DOHH2 (cell line): Measurements from ENCODE around the gene LRRC27.

Experiments used
- H3F3A ChIP-seq: fragments of 200-600 bp; sonication (generic), shearing (Covaris generic); 2 replicates; pipeline ENCODE4 v1.6.0; 2016; ENCODE audit warnings: antibody characterized with exemption, mild to moderate bottlenecking; ENCODE audit not compliant: control insufficient read depth, insufficient read depth
- H3K27ac ChIP-seq: fragments of 200-600 bp; sonication (generic); 2 replicates; pipeline ENCODE4 v1.5.1; 2014; ENCODE audit warnings: low read depth, mild to moderate bottlenecking, low read length, moderate library complexity
- H3K27me3 ChIP-seq: fragments of 200-600 bp; sonication (generic); 2 replicates; pipeline ENCODE4 v1.6.1; 2014; ENCODE audit warnings: mild to moderate bottlenecking, low read length, mixed read lengths; ENCODE audit not compliant: control insufficient read depth
- H3K36me3 ChIP-seq: fragments of 200-600 bp; sonication (generic); 2 replicates; pipeline ENCODE4 v1.6.1; 2014; ENCODE audit warnings: mild to moderate bottlenecking, low read length, moderate library complexity, mixed read lengths; ENCODE audit not compliant: control insufficient read depth
- H3K4me1 ChIP-seq: fragments of 200-600 bp; sonication (generic); 2 replicates; pipeline ENCODE4 v1.6.1; 2014; ENCODE audit warnings: mild to moderate bottlenecking, low read length, mixed read lengths; ENCODE audit not compliant: control insufficient read depth
- H3K4me2 ChIP-seq: fragments of 200-600 bp; sonication (generic); 2 replicates; pipeline ENCODE4 v1.6.0; 2014; ENCODE audit warnings: mild to moderate bottlenecking, low read length, moderate library complexity
- H3K4me3 ChIP-seq: fragments of 200-600 bp; sonication (generic); 2 replicates; pipeline ENCODE4 v1.5.1; 2014; ENCODE audit warnings: mild to moderate bottlenecking, low read length, mixed read lengths
- H3K79me2 ChIP-seq: fragments of 200-600 bp; sonication (generic); 2 replicates; pipeline ENCODE4 v1.6.1; 2014; ENCODE audit warnings: mild to moderate bottlenecking, low read length, mixed read lengths; ENCODE audit not compliant: control insufficient read depth
- H3K9me2 ChIP-seq: fragments of 200-600 bp; sonication (generic); replicated peaks from 2 replicates; pipeline ENCODE4 v1.6.1; 2014; ENCODE audit warnings: mild to moderate bottlenecking, low read length, mixed read lengths; ENCODE audit not compliant: control insufficient read depth
- H3K9me3 ChIP-seq: fragments of 200-600 bp; sonication (generic); 2 replicates; pipeline ENCODE4 v1.6.1; 2014; ENCODE audit warnings: antibody characterized with exemption, low read length, mixed read lengths; ENCODE audit not compliant: control insufficient read depth, insufficient read depth
- H4K20me1 ChIP-seq: fragments of 200-600 bp; sonication (generic); 2 replicates; pipeline ENCODE4 v1.6.0; 2014; ENCODE audit warnings: low read depth, mild to moderate bottlenecking, antibody characterized with exemption, low read length, moderate library complexity; ENCODE audit not compliant: control insufficient read depth, insufficient read depth
- CTCF ChIP-seq: fragments of 200-600 bp; sonication (generic); IDR thresholded peaks from one replicate; pipeline ENCODE4 v1.5.1; 2014; ENCODE audit warnings: antibody characterized with exemption, mild to moderate bottlenecking, low read depth, low read length; ENCODE audit not compliant: poor library complexity, severe bottlenecking
- EZH2phosphoT487 ChIP-seq: fragments of 200-600 bp; sonication (generic); IDR thresholded peaks from 2 replicates; pipeline ENCODE4 v1.6.1; 2017; ENCODE audit warnings: borderline replicate concordance, mild to moderate bottlenecking, antibody characterized with exemption, low read length, moderate library complexity, mixed read lengths

The LRRC27 gene

DNA sequence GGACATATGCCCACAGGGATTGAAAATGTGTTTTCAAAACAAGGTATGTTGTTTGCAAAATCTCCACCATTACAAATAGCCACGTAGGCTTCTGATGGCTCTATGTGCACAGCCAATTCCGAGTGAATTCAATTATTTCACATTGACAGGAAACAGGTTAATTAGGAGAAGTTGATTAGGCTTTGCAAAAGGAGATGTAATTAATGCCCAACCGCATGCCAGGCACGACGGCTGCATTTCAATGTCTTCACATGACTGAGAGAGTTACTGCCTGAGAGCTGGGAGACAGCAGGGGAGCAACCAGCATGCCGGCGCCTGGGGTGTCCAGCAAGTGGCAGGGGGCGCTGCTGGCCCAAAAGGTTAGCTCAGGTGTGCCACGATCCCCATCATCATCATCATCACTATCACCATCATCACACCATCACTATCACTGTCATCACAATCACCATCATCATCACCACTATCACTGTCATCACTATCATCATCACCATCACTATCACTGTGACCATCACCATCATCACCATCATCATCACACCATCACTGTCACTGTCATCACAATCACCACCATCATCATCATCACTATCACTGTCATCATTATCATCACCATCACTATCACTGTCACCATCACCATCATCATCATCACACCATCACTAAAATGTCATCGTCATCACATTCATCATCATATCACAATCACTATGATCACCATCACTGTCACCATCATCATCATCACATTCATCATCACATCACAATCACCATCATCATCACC lies 95.2 kb downstream of the LRRC27 start:
- Histone ChIP-seq H3K27me3 (no peaks in the 10 kb centered on the region), H4K20me1 (no peaks in the 10 kb centered on the region), H3F3A (peaks cover 12% of the 10 kb centered on the region), H3K4me2 (no peak overlapping the region), H3K36me3 (no peaks in the 10 kb centered on the region), H3K79me2 (no peaks in the 10 kb centered on the region), H3K9me3 (no peaks in the 10 kb centered on the region; the same call in 1 of the 2 replicates), H3K4me3 (no peak overlapping the region), H3K27ac (no peak overlapping the region), H3K9me2 (no peaks in the 10 kb centered on the region), H3K4me1 (peaks cover 28% of the 10 kb centered on the region)
- TF ChIP-seq CTCF (no peak), EZH2phosphoT487 (no peak)

DNA sequence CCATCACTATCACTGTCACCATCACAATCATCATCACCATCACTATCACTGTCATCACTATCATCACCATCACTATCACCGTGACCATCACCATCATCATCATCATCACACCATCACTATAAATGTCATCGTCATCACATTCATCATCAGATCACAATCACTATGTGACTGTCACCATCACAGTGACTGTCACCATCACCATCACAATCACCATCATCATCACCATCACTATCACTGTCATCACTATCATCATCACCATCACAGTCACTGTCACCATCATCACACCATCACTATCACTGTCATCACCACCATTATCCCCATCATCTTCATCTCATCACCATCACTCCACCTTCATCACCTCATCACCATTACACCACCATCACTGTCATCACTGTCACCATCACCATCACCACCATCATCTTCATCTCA lies 96.0 kb downstream of the LRRC27 start:
- Histone ChIP-seq H3K79me2 (no peaks in the 10 kb centered on the region), H3K4me1 (peaks cover 20% of the 10 kb centered on the region), H3K9me2 (no peaks in the 10 kb centered on the region), H3K9me3 (no peaks in the 10 kb centered on the region; the same call in 1 of the 2 replicates), H3K36me3 (no peaks in the 10 kb centered on the region), H3K27me3 (no peaks in the 10 kb centered on the region), H3K27ac (no peak overlapping the region), H4K20me1 (no peaks in the 10 kb centered on the region), H3K4me3 (no peak overlapping the region), H3F3A (peaks cover 8% of the 10 kb centered on the region), H3K4me2 (no peak overlapping the region)
- TF ChIP-seq EZH2phosphoT487: no peak
- no peak for TF ChIP-seq CTCF

- H3K9me2 ChIP-seq: no peaks in the 10 kb centered on the region
- H3K9me3 ChIP-seq: no peaks in the 10 kb centered on the region; the same call in 1 of the 2 replicates
- no peak overlapping the region for H3K4me2 ChIP-seq
- H3K27ac ChIP-seq: no peak overlapping the region
- no peaks in the 10 kb centered on the region for H3K36me3 ChIP-seq
- no peaks in the 10 kb centered on the region for H4K20me1 ChIP-seq
- peaks cover 8% of the 10 kb centered on the region for H3F3A ChIP-seq
- peaks cover 14% of the 10 kb centered on the region for H3K4me1 ChIP-seq
- no peaks in the 10 kb centered on the region for H3K79me2 ChIP-seq
- H3K4me3 ChIP-seq: no peak overlapping the region
- no peak for TF ChIP-seq EZH2phosphoT487
- no peak for TF ChIP-seq CTCF
- H3K27me3 ChIP-seq: no peaks in the 10 kb centered on the region
Measured at GRCh38 chr10:132428486-132428995, 96.5 kb downstream of the LRRC27 start.
